IMR-90 (cell line): Measurements from ENCODE around the gene OR2V2. TPM values are rescaled to one million over a fixed set of nuclear protein-coding genes. Genes with fewer than 3 reads are reported as not detected.

Experiments
- ATAC-seq: fragments of 200-7000 bp; cut with Tn5 transposase; 2 replicates; pipeline ENCODE4 v1.9.1; 2020; ENCODE audit warnings: low read depth, mild to moderate bottlenecking, moderate library complexity
- BruUV-seq: library from RNA; stranded (reverse); fragments of 400-500 nt; replicated peaks from 2 replicates; lab custom pipeline; 2021; lab: Mats Ljungman, UMichigan
- CTCF ChIA-PET: fragments of 300-600 bp; formaldehyde crosslinking; extraction: SDS; loops from one replicate; lab custom pipeline; 2021; ENCODE audit warnings: antibody characterized with exemption; lab: Yijun Ruan, JAX
- POLR2A ChIA-PET: fragments of 300-600 bp; sonication (Branson Sonifier 250); formaldehyde crosslinking; loops from one replicate; lab custom pipeline; 2022; ENCODE audit warnings: antibody characterized with exemption; ENCODE audit not compliant: unreplicated experiment; lab: Charles Lee
- DNase-seq: peaks from one replicate; pipeline ENCODE4 v3.0.0; 2013
- H2AFZ ChIP-seq: replicated peaks from 2 replicates; pipeline ENCODE3; 2013; ENCODE audit warnings: low read length, mild to moderate bottlenecking; ENCODE audit not compliant: poor library complexity
- H2AK5ac ChIP-seq: 2 replicates; pipeline ENCODE4 v1.6.1; 2013; ENCODE audit warnings: low read depth, low read length, inconsistent platforms
- H2AK9ac ChIP-seq: replicated peaks from 2 replicates; pipeline ENCODE3; 2013; ENCODE audit warnings: mild to moderate bottlenecking, low read depth, low read length, moderate library complexity; ENCODE audit not compliant: poor library complexity
- H2BK120ac ChIP-seq: 2 replicates; pipeline ENCODE4 v1.6.1; 2013; ENCODE audit warnings: low read depth, low read length, inconsistent platforms
- H2BK15ac ChIP-seq: 3 replicates; pipeline ENCODE4 v1.6.1; 2013; ENCODE audit warnings: low read depth, low read length, inconsistent platforms
- H2BK20ac ChIP-seq: 2 replicates; pipeline ENCODE4 v1.6.1; 2013; ENCODE audit warnings: low read depth, mild to moderate bottlenecking, inconsistent platforms, low read length, moderate library complexity
- H2BK5ac ChIP-seq: 2 replicates; pipeline ENCODE4 v1.6.1; 2013; ENCODE audit warnings: mild to moderate bottlenecking, low read depth, low read length, inconsistent platforms; ENCODE audit not compliant: poor library complexity, severe bottlenecking
- H3K14ac ChIP-seq: replicated peaks from 2 replicates; pipeline ENCODE4 v1.6.1; 2013; ENCODE audit warnings: low read depth, low read length, inconsistent platforms
- H3K18ac ChIP-seq: 2 replicates; pipeline ENCODE4 v1.6.1; 2013; ENCODE audit warnings: low read depth, low read length, control low read depth
- H3K23ac ChIP-seq: 2 replicates; pipeline ENCODE4 v1.6.1; 2013; ENCODE audit warnings: low read depth, low read length, inconsistent platforms
- H3K27ac ChIP-seq: 2 replicates; pipeline ENCODE4 v1.5.1; 2013; ENCODE audit warnings: mild to moderate bottlenecking, control low read depth, low read length; ENCODE audit not compliant: insufficient read depth
- H3K27me3 ChIP-seq: 2 replicates; pipeline ENCODE4 v1.6.1; 2013; ENCODE audit warnings: low read length; ENCODE audit not compliant: control insufficient read depth, insufficient read depth
- H3K36me3 ChIP-seq: 2 replicates; pipeline ENCODE4 v1.6.1; 2013; ENCODE audit warnings: low read length, mixed read lengths; ENCODE audit not compliant: control insufficient read depth, insufficient read depth
- H3K4ac ChIP-seq: 2 replicates; pipeline ENCODE4 v1.6.1; 2013; ENCODE audit warnings: low read depth, low read length, inconsistent platforms
- H3K4me1 ChIP-seq: 2 replicates; pipeline ENCODE4 v1.6.1; 2013; ENCODE audit warnings: low read length, mixed read lengths; ENCODE audit not compliant: control insufficient read depth, insufficient read depth
- H3K4me2 ChIP-seq: 2 replicates; pipeline ENCODE4 v1.6.1; 2013; ENCODE audit warnings: low read depth, mild to moderate bottlenecking, control low read depth, low read length, moderate library complexity
- H3K4me3 ChIP-seq: 2 replicates; pipeline ENCODE4 v1.5.1; 2013; ENCODE audit warnings: low read depth, mild to moderate bottlenecking, control low read depth, low read length, moderate library complexity; ENCODE audit not compliant: insufficient read depth
- H3K56ac ChIP-seq: 2 replicates; pipeline ENCODE4 v1.6.1; 2013; ENCODE audit warnings: low read length, inconsistent platforms; ENCODE audit not compliant: insufficient read depth; ENCODE audit errors: extremely low read depth
- H3K79me1 ChIP-seq, 2 experiments: 2 replicates each; pipeline ENCODE4 v1.6.1; 2013; ENCODE audit warnings: low read length in 2 of 2, inconsistent platforms in 1 of 2, low read depth in 1 of 2
- H3K9ac ChIP-seq: 2 replicates; pipeline ENCODE4 v1.6.1; 2013; ENCODE audit warnings: low read depth, low read length, control low read depth
- H3K9me1 ChIP-seq: 2 replicates; pipeline ENCODE4 v1.6.1; 2013; ENCODE audit warnings: low read length, inconsistent platforms; ENCODE audit not compliant: insufficient read depth
- H3K9me3 ChIP-seq: 2 replicates; pipeline ENCODE4 v1.6.1; 2013; ENCODE audit warnings: low read length; ENCODE audit not compliant: control insufficient read depth, insufficient read depth
- H4K20me1 ChIP-seq: 2 replicates; pipeline ENCODE4 v1.6.1; 2013; ENCODE audit warnings: low read length, inconsistent platforms; ENCODE audit not compliant: insufficient read depth
- H4K5ac ChIP-seq: 2 replicates; pipeline ENCODE4 v1.6.1; 2013; ENCODE audit warnings: mild to moderate bottlenecking, low read depth, low read length, control low read depth
- H4K8ac ChIP-seq, 2 experiments: 2 replicates each; pipeline ENCODE4 v1.6.1; 2013; ENCODE audit warnings: low read depth in 2 of 2, low read length in 2 of 2, control low read depth in 1 of 2, inconsistent platforms in 1 of 2
- H4K91ac ChIP-seq: 2 replicates; pipeline ENCODE4 v1.6.1; 2013; ENCODE audit warnings: low read depth, low read length, inconsistent platforms; ENCODE audit not compliant: insufficient read depth
- BHLHE40 ChIP-seq: fragments of 150-350 bp; IDR thresholded peaks from 2 replicates; pipeline ENCODE4 v1.6.1; 2016; ENCODE audit warnings: mild to moderate bottlenecking, low read depth, low read length
- CEBPB ChIP-seq: IDR thresholded peaks from 2 replicates; pipeline ENCODE4 v1.6.1; 2012; ENCODE audit warnings: low read depth, low read length, improper control_type of control experiment
- CHD1 ChIP-seq: IDR thresholded peaks from 2 replicates; pipeline ENCODE4 v1.6.1; 2012; ENCODE audit warnings: low read depth, low read length, improper control_type of control experiment
- FOS ChIP-seq: fragments of 150-350 bp; IDR thresholded peaks from 2 replicates; pipeline ENCODE4 v1.6.1; 2016; ENCODE audit warnings: low read depth, low read length
- MAFK ChIP-seq: IDR thresholded peaks from 2 replicates; pipeline ENCODE4 v1.6.1; 2012; ENCODE audit warnings: low read depth, low read length, improper control_type of control experiment
- MAZ ChIP-seq: IDR thresholded peaks from 2 replicates; pipeline ENCODE4 v1.6.1; 2012; ENCODE audit warnings: low read depth, mild to moderate bottlenecking, low read length, improper control_type of control experiment, moderate library complexity, borderline replicate concordance
- RAD21 ChIP-seq: IDR thresholded peaks from 2 replicates; pipeline ENCODE4 v1.6.1; 2012; ENCODE audit warnings: low read length, improper control_type of control experiment
- RCOR1 ChIP-seq: IDR thresholded peaks from 2 replicates; pipeline ENCODE4 v1.6.1; 2012; ENCODE audit warnings: mild to moderate bottlenecking, low read length, improper control_type of control experiment; ENCODE audit not compliant: insufficient replicate concordance
- RFX5 ChIP-seq: IDR thresholded peaks from 2 replicates; pipeline ENCODE4 v1.8.0; 2012; ENCODE audit warnings: low read depth, mild to moderate bottlenecking, low read length, moderate library complexity
- SMC3 ChIP-seq: fragments of 150-350 bp; IDR thresholded peaks from 2 replicates; pipeline ENCODE4 v1.6.1; 2016; ENCODE audit warnings: low read depth, mild to moderate bottlenecking, antibody characterized with exemption, low read length, moderate library complexity
- WGBS, 2 experiments: methylation state at CpG; one replicate each; pipeline versions ENCODE4 v1.1.5 to v1.1.7; 2013; ENCODE audit warnings: missing lambda C conversion rate in 2 of 2; ENCODE audit not compliant: insufficient read length in 1 of 2; ENCODE audit errors: extremely low coverage in 2 of 2; 5-methylcytosine and 5-hydroxymethylcytosine counted together
- dilution Hi-C: fragments of 300-500 bp; cut with HindIII; formaldehyde crosslinking; loops from one replicate; pipeline ENCODE4 v1.14.3; 2018; ENCODE audit warnings: low sequenced_read_pairs; ENCODE audit not compliant: unreplicated experiment
- in situ Hi-C: fragments of 300-500 bp; cut with MboI; formaldehyde crosslinking; loops from 3 replicates; pipeline ENCODE4 v1.14.3; 2019; ENCODE audit warnings: low sequenced_read_pairs, inconsistent platforms, mixed read lengths
- intact Hi-C: fragments of 100-400 bp; cut with micrococcal nuclease; formaldehyde crosslinking; loops from 2 replicates; pipeline ENCODE4 v1.10.0; 2022
- polyA plus RNA-seq, 3 experiments: library from polyadenylated mRNA; depleted of rRNA; stranded (reverse); fragments of >200 nt; gene quantifications; 2 replicates each; pipeline ENCODE4 v1.2.3, GENCODE V29; 2012; ENCODE audit warnings: low replicate concordance in 1 of 3
- total RNA-seq: library from RNA; depleted of rRNA; stranded (reverse); fragments of >200 nt; gene quantifications from 2 replicates; pipeline ENCODE4 v1.2.3, GENCODE V29; 2012
- TF ChIP-seq, protein P1 (sequence below): fragments of 150-350 bp; IDR thresholded peaks from 2 replicates; pipeline ENCODE4 v1.6.1; 2016; ENCODE audit warnings: low read depth, mild to moderate bottlenecking, low read length, moderate library complexity, borderline replicate concordance
- TF ChIP-seq, protein P2 (sequence below): fragments of 150-350 bp; IDR thresholded peaks from 2 replicates; pipeline ENCODE4 v1.6.1; 2017; ENCODE audit warnings: mild to moderate bottlenecking, antibody characterized with exemption, low read length, low read depth
- TF ChIP-seq, protein P3 (sequence below): conservative IDR thresholded peaks from 2 replicates; pipeline ENCODE4 v1.5.1; 2012; ENCODE audit warnings: mild to moderate bottlenecking, low read depth, low read length, improper control_type of control experiment

Gene OR2V2
- total and polyA plus RNA-seq, 2 of the 4 experiments (the other 2 are of a cell fraction) = not detected

DNA sequence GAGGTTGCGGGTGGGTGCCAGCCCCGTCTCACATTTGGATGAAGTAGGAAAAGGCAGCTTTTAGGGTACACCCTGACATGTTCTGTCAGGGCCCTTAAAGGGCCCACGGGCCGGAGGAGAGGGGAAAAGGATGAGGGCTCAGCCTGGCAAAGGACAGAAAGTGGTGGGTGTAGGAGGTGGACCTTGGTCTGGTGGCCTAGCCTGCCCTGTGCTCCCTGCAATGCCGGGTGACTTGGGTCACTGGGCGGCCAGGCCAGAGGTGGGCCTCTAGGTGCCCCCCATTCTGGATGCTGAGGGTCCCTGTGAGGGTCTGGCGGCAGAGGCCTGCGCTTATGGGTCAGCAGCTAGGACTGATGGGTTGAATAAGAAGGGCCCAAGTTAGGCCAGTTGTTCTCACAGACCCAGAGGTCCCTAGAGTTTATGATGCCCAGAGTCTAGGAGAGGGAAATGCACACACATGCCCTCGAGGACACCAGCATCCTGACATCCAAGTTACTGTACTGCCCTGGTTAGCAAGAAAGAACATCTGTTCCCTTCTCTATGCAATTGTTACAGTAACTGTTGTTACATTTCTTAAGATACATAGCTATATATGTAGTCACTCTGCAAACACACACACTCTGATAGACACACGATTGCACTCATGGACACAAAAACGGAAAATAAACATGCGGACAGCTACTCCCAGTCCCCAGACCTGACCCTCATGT, 45.1 kb downstream of the OR2V2 start (continued):
- TF ChIP-seq FOS = no peak

DNA sequence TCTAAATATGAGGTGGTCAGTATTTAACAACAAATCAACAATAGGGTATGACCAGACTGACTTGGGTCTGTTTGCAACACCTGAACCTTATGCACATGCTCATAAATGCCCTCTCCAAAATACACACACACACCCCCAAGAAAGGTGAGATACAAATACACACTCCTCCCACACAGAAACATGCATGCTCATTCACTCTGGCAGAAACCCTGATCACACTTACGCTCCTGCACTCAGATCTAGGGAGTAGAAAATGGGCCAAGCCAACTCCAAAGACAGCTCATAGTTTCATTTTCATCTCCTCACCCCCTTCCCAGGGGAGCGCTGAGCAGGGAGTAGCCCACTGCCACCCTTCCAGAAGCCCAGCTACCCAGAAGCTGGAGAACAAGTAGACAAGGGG, 46.3 kb downstream of the OR2V2 start:
- H3K4ac ChIP-seq = no peak overlapping the region
- H3K9me3 ChIP-seq = no peaks in the 10 kb centered on the region
- CTCF ChIA-PET = no interaction called here
- H2AFZ ChIP-seq = no peak overlapping the region
- no peak overlapping the region for H3K27ac ChIP-seq
- H2BK15ac ChIP-seq = no peak overlapping the region
- H3K56ac ChIP-seq = no peak overlapping the region
- DNase-seq (no peak), ATAC-seq (no peak)
- no peak overlapping the region for H3K14ac ChIP-seq
- no peaks in the 10 kb centered on the region for H3K36me3 ChIP-seq
- H4K20me1 ChIP-seq = 0 out of 2 replicates have a peak, but pooled peaks cover 3% of the 10 kb centered on the region
- in situ Hi-C loops (no loop called here), intact Hi-C loops (no loop called here), dilution Hi-C loops (no loop called here)
- H3K9ac ChIP-seq = no peak overlapping the region
- no peak overlapping the region for H3K23ac ChIP-seq
- no peaks in the 10 kb centered on the region for H3K27me3 ChIP-seq
- H3K4me3 ChIP-seq = no peak overlapping the region
- no CpG with 5 or more reads among the region's 2 CpGs for WGBS, 2 experiments
- no peak overlapping the region for H3K4me2 ChIP-seq
- H3K18ac ChIP-seq = no peak overlapping the region
- H2BK20ac ChIP-seq = no peak overlapping the region
- H3K4me1 ChIP-seq = peaks cover 4% of the 10 kb centered on the region
- no peak overlapping the region for H2BK5ac ChIP-seq
- no peak overlapping the region for H4K8ac ChIP-seq
- H3K79me1 ChIP-seq = peaks cover 10 to 11% of the 10 kb centered on the region in 2 experiments; a peak in 3 of 4 replicates
- no peak overlapping the region for H2BK120ac ChIP-seq
- POLR2A ChIA-PET = no interaction called here
- H2AK9ac ChIP-seq = no peak overlapping the region
- H3K9me1 ChIP-seq = peaks cover 2% of the 10 kb centered on the region; the same call in 1 of the 2 replicates
- no peak overlapping the region for H4K91ac ChIP-seq
- no peak overlapping the region for H2AK5ac ChIP-seq
- no TSS peak for BruUV-seq
- H4K5ac ChIP-seq = no peak overlapping the region
- TF ChIP-seq MAZ (no peak), BHLHE40 (no peak), RCOR1 (no peak), SMC3 (no peak), CEBPB (no peak), MAFK (no peak), RAD21 (no peak), FOS (no peak), RFX5 (no peak), CHD1 (no peak)
- TF ChIP-seq, protein P1, sequence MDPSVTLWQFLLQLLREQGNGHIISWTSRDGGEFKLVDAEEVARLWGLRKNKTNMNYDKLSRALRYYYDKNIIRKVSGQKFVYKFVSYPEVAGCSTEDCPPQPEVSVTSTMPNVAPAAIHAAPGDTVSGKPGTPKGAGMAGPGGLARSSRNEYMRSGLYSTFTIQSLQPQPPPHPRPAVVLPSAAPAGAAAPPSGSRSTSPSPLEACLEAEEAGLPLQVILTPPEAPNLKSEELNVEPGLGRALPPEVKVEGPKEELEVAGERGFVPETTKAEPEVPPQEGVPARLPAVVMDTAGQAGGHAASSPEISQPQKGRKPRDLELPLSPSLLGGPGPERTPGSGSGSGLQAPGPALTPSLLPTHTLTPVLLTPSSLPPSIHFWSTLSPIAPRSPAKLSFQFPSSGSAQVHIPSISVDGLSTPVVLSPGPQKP = no peak
- TF ChIP-seq, protein P2, sequence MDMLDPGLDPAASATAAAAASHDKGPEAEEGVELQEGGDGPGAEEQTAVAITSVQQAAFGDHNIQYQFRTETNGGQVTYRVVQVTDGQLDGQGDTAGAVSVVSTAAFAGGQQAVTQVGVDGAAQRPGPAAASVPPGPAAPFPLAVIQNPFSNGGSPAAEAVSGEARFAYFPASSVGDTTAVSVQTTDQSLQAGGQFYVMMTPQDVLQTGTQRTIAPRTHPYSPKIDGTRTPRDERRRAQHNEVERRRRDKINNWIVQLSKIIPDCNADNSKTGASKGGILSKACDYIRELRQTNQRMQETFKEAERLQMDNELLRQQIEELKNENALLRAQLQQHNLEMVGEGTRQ = no peak
- TF ChIP-seq, protein P3, sequence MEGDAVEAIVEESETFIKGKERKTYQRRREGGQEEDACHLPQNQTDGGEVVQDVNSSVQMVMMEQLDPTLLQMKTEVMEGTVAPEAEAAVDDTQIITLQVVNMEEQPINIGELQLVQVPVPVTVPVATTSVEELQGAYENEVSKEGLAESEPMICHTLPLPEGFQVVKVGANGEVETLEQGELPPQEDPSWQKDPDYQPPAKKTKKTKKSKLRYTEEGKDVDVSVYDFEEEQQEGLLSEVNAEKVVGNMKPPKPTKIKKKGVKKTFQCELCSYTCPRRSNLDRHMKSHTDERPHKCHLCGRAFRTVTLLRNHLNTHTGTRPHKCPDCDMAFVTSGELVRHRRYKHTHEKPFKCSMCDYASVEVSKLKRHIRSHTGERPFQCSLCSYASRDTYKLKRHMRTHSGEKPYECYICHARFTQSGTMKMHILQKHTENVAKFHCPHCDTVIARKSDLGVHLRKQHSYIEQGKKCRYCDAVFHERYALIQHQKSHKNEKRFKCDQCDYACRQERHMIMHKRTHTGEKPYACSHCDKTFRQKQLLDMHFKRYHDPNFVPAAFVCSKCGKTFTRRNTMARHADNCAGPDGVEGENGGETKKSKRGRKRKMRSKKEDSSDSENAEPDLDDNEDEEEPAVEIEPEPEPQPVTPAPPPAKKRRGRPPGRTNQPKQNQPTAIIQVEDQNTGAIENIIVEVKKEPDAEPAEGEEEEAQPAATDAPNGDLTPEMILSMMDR = no peak
